HCEC 1CT (cell line): ENCODE data around the gene TMPRSS2.

Experiments
- DNase-seq: peaks from one replicate; pipeline ENCODE4 v3.0.0-alpha.2; 2017

TMPRSS2 gene

GRCh38 chr21:41446586-41446985, 61.4 kb downstream of the TMPRSS2 start:
- no peak for DNase-seq

- DNase-seq, result no peak
Observed at GRCh38 chr21:41445465-41445862, 62.5 kb downstream of the TMPRSS2 start.

- DNase-seq, result no peak
Observed at GRCh38 chr21:41444703-41445464, 63.1 kb downstream of the TMPRSS2 start.

- DNase-seq, result no peak
Observed at GRCh38 chr21:41443562-41443961, 64.4 kb downstream of the TMPRSS2 start.

- no peak for DNase-seq
Observed at GRCh38 chr21:41442481-41443186, 65.3 kb downstream of the TMPRSS2 start.

- DNase-seq, result no peak
Observed at GRCh38 chr21:41441546-41441945, 66.4 kb downstream of the TMPRSS2 start.

GRCh38 chr21:41439248-41439647, 68.7 kb downstream of the TMPRSS2 start:
- DNase-seq, result no peak

- no peak for DNase-seq
Observed at GRCh38 chr21:41438425-41439113, 69.4 kb downstream of the TMPRSS2 start.

- DNase-seq, result no peak
Observed at GRCh38 chr21:41437729-41438128, 70.2 kb downstream of the TMPRSS2 start.

- no peak for DNase-seq
Observed at GRCh38 chr21:41435706-41436105, 72.3 kb downstream of the TMPRSS2 start.

GRCh38 chr21:41433566-41433965, 74.4 kb downstream of the TMPRSS2 start:
- no peak for DNase-seq

GRCh38 chr21:41432562-41433460, 75.1 kb downstream of the TMPRSS2 start:
- DNase-seq, result no peak

- no peak for DNase-seq
Observed at GRCh38 chr21:41431788-41432548, 76.0 kb downstream of the TMPRSS2 start.

GRCh38 chr21:41429925-41430491, 78.0 kb downstream of the TMPRSS2 start:
- DNase-seq, result no peak

- no peak for DNase-seq
Observed at GRCh38 chr21:41429305-41429704, 78.7 kb downstream of the TMPRSS2 start.

GRCh38 chr21:41428847-41429246, 79.1 kb downstream of the TMPRSS2 start:
- no peak for DNase-seq

GRCh38 chr21:41428311-41428710, 79.6 kb downstream of the TMPRSS2 start:
- no peak for DNase-seq

GRCh38 chr21:41427556-41427955, 80.4 kb downstream of the TMPRSS2 start:
- no peak for DNase-seq

- DNase-seq, result no peak
Observed at GRCh38 chr21:41426676-41427404, 81.1 kb downstream of the TMPRSS2 start.

- DNase-seq, result no peak
Observed at GRCh38 chr21:41425954-41426675, 81.8 kb downstream of the TMPRSS2 start, which contains the start of gene MX1. MX1 (plus strand) TSS chr21:41426239; CDS start chr21:41432071, 5,832 bp downstream.
